Activated CD8-positive, alpha-beta memory T cell treated with anti-CD3 and anti-CD28 coated beads for 48 hours (primary cell): ENCODE data around the gene IFITM1.
"Not testable (repeated sequence)": the region's sequence is repeated elsewhere in the genome, so short reads cannot be mapped to it uniquely, and the experiment has no call there.

Source experiments
- DNase-seq, 3 experiments: peaks; one replicate each; pipeline ENCODE4 v3.0.0-alpha.2; 2020; ENCODE audit warnings: low read depth in 2 of 3, low spot score in 2 of 3

The IFITM1 gene

DNA sequence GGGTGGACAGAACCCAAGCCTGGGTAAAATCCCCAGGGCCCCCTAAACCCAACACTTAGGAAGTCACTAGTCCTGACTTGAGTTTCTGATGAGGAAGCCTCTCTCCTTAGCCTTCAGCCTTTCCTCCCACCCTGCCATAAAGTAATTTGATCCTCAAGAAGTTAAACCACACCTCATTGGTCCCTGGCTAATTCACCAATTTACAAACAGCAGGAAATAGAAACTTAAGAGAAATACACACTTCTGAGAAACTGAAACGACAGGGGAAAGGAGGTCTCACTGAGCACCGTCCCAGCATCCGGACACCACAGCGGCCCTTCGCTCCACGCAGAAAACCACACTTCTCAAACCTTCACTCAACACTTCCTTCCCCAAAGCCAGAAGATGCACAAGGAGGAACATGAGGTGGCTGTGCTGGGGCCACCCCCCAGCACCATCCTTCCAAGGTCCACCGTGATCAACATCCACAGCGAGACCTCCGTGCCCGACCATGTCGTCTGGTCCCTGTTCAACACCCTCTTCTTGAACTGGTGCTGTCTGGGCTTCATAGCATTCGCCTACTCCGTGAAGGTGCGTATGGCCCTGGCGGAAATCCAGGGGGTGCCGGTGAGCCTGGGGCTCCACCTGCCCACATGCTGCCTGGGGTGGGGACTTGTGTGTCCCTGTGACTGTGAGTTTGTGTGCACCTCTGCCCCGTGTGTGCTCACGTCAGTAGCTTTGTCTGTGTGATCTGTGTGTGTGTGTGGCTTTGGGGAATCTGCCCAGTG, at the start of gene IFITM1:
Gene IFITM1, plus strand, starts transcription at position 254 of the 767 bp plus-strand sequence. Its CDS starts 131 bp downstream, at position 385.
- no peak for DNase-seq

- no peak for DNase-seq
These were observed 47.0 kb upstream of the IFITM1 start for GRCh38 chr11:266676-267439.

- DNase-seq, result no peak
These were observed 46.3 kb upstream of the IFITM1 start for GRCh38 chr11:267491-267994.

DNA sequence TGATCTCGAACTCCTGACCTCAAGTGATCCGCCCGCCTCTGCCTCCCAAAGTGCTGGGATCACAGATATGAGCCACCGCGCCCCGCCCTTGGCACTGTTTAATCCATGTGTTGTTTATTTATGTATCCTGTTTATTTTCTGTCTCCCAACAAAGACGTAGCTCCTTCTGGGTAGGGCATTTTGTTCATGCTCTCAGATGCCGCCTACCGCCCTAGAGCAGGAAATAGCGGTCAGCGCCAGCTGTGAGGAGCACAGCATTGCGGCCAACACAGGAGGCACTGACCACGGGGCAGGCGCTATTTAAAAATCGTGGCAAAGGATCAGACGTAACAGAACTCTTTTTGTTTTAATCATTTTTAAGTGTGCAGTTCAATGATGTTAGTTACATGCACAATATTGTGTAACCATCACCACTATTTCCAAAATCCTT, 45.1 kb upstream of the IFITM1 start:
- not testable (repeated sequence) for DNase-seq

- no peak for DNase-seq
These were observed 44.5 kb upstream of the IFITM1 start for GRCh38 chr11:269146-269890.

- no peak for DNase-seq
These were observed 43.2 kb upstream of the IFITM1 start for GRCh38 chr11:270451-271318.

GRCh38 chr11:271319-271715, 42.5 kb upstream of the IFITM1 start:
- DNase-seq, result no peak

DNA sequence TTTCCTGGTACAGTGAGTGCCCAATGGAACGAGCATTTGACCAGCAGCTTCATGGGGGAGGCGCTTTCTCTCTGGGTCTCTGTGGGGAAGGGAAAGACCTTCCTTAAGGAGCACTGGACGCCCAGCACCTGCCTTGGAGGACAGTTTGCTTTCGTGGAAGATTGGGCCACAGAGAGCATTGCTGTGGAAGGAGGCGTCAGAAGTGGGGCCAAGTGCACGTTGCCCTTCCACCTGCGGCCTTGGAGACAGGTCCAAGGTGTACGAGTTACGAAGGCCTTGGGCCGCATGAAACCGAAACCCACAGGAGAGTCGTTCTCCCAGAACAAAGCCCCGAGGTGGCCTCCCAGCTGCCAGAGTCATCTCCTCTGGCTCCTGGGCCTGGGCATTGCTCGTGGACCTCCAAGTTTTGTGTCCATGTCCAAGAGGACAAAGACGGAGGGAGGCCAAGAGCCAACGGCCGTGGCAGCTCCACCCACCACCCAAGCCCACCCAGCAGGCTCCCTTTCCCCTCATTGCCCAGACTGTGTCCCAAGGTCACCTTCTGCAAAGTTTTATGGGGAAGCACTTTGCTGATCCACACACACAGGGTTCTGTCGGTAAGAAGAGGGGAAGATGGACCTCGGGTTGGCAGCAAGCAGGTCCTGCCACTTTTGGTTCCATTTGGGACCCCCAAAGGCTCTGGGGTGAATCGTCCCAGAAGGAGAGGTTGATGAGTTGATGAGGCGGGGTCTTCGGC, 41.5 kb upstream of the IFITM1 start:
- no peak for DNase-seq

- DNase-seq, result no peak
These were observed 41.0 kb upstream of the IFITM1 start for GRCh38 chr11:272931-273198.

DNA sequence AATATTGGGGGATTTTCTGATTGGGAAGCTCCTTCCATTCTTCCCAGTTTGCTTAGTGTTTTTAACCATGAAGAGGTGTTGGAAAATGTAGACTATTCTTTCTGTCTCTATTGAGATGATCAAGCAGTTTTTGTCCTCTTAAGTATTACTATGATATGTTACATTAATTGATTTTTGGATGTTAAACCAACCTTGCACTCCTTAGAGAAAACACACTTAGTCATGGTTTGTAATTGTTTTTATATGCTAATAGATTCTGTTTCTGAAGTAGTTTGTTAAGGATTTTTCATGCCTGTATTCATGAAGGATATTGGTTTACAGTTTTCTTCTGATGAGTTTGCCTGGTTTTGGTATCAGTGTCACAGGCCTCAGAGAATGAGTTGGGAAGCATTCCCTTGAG, 37.6 kb upstream of the IFITM1 start:
- DNase-seq, result no peak

- DNase-seq, result no peak
These were observed 35.6 kb upstream of the IFITM1 start, which contains the start of gene NLRP6 for GRCh38 chr11:278001-278951. Gene NLRP6, plus strand, starts transcription at chr11:278407. Its CDS starts 163 bp downstream, at chr11:278570.

DNA sequence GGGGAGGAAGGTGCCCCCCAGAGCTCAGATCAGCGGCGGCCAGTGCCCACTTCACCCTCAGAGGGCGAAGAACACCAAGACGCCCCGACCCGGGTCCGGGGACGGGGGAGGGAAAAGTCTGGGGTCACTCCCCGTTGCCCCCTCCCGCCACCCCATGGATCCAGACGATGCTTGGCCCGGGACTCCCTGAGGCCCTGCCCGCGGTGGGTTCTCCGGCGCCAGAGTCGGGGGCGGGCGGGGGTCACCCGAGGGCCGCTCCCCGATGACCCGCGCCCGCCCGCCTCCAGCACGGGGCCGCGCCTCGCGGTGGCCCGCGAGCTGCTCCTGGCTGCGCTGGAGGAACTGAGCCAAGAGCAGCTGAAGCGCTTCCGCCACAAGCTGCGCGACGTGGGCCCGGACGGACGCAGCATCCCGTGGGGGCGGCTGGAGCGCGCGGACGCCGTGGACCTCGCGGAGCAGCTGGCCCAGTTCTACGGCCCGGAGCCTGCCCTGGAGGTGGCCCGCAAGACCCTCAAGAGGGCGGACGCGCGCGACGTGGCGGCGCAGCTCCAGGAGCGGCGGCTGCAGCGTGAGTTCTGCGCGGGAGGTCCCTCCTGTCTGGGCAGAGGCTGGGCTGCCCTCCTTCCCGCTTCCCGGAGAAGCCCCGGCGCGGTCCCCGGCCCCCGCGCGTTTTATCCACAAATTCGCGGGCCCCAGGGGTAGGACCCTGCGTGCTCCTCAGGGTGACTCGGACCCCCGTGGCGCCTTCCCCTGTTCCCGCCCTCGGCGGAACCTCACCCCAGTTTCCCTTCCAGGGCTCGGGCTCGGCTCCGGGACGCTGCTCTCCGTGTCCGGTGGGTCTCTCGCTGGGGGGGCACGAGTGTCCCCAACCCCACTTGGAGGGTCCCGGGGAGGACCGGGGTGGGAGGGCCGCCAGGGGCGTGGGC, 34.5 kb upstream of the IFITM1 start:
- no peak for DNase-seq

DNA sequence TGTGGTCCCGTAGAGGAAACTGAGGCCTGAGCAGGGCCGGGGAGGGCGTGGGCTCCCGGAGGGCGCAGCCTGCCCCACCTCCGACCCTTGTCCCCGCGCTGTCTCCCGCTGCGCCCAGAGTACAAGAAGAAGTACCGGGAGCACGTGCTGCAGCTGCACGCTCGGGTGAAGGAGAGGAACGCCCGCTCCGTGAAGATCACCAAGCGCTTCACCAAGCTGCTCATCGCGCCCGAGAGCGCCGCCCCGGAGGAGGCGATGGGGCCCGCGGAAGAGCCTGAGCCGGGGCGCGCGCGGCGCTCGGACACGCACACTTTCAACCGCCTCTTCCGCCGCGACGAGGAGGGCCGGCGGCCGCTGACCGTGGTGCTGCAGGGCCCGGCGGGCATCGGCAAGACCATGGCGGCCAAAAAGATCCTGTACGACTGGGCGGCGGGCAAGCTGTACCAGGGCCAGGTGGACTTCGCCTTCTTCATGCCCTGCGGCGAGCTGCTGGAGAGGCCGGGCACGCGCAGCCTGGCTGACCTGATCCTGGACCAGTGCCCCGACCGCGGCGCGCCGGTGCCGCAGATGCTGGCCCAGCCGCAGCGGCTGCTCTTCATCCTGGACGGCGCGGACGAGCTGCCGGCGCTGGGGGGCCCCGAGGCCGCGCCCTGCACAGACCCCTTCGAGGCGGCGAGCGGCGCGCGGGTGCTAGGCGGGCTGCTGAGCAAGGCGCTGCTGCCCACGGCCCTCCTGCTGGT, 33.7 kb upstream of the IFITM1 start:
- no peak for DNase-seq

DNA sequence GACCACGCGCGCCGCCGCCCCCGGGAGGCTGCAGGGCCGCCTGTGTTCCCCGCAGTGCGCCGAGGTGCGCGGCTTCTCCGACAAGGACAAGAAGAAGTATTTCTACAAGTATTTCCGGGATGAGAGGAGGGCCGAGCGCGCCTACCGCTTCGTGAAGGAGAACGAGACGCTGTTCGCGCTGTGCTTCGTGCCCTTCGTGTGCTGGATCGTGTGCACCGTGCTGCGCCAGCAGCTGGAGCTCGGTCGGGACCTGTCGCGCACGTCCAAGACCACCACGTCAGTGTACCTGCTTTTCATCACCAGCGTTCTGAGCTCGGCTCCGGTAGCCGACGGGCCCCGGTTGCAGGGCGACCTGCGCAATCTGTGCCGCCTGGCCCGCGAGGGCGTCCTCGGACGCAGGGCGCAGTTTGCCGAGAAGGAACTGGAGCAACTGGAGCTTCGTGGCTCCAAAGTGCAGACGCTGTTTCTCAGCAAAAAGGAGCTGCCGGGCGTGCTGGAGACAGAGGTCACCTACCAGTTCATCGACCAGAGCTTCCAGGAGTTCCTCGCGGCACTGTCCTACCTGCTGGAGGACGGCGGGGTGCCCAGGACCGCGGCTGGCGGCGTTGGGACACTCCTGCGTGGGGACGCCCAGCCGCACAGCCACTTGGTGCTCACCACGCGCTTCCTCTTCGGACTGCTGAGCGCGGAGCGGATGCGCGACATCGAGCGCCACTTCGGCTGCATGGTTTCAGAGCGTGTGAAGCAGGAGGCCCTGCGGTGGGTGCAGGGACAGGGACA, 32.9 kb upstream of the IFITM1 start:
- DNase-seq, result no peak

DNA sequence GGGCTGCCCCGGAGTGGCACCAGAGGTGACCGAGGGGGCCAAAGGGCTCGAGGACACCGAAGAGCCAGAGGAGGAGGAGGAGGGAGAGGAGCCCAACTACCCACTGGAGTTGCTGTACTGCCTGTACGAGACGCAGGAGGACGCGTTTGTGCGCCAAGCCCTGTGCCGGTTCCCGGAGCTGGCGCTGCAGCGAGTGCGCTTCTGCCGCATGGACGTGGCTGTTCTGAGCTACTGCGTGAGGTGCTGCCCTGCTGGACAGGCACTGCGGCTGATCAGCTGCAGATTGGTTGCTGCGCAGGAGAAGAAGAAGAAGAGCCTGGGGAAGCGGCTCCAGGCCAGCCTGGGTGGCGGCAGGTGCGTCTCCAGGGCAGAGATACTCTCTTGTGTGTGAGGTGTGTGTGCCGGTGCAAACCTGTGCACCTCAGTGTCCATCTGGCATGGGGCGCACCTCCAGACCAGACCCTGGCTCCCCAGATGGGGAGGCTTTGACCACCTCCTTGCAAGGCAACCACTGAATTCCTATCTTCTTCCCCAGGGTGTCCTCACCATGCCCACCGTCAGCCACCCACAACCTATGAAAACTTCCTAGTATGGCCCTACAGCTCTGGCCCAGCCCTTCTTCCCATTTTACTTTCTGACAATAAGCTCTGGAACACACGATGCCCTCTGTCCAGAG, 32.2 kb upstream of the IFITM1 start:
- no peak for DNase-seq

DNA sequence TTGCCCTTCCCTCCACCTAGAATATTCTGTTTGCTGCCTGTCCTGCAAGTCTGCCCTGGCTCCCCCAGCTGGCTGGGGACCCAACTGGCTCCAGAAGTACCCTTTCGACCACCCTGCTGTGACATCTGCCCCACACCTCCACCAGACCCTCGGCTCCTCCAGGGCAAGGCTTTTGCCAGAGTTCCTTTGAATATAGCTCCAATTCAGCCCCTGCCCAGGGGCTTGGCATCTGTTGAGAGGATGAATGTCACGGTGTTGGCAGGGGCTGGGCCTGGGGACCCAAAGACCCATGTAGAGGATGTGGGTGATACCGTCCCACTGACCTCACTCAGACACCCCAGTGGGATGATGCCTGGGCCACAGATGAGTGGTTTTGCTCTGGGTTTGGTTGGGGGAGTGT, 31.7 kb upstream of the IFITM1 start:
- DNase-seq, result no peak
